Caco-2 (cell line): ENCODE measurements around the gene PCDHA6. TPM values are rescaled to one million over a fixed set of nuclear protein-coding genes. Genes with fewer than 3 reads are reported as not detected.
"Not testable (repeated sequence)": the region's sequence is repeated elsewhere in the genome, so short reads cannot be mapped to it uniquely, and the experiment has no call there.

ENCODE experiments used
- BruUV-seq: library from RNA; stranded (reverse); fragments of 400-500 nt; replicated peaks from 2 replicates; lab custom pipeline; 2021; lab: Mats Ljungman, UMichigan
- CTCF ChIA-PET: fragments of 300-600 bp; sonication (Branson Sonifier 250); formaldehyde crosslinking; loops from one replicate; lab custom pipeline; 2022; ENCODE audit warnings: antibody characterized with exemption; lab: Charles Lee
- POLR2A ChIA-PET: fragments of 300-600 bp; sonication (Branson Sonifier 250); formaldehyde crosslinking; loops from one replicate; lab custom pipeline; 2022; ENCODE audit warnings: antibody characterized with exemption; lab: Charles Lee
- DNase-seq, 2 experiments: peaks; one replicate each; pipeline versions ENCODE4 v3.0.0 to v3.0.0-alpha.2; 2020 to 2022
- H3K27me3 ChIP-seq: replicated peaks from 2 replicates; pipeline ENCODE4 v1.6.0; 2011; ENCODE audit warnings: low read length; ENCODE audit not compliant: control insufficient read depth, insufficient read depth
- H3K36me3 ChIP-seq: 2 replicates; pipeline ENCODE4 v1.5.1; 2011; ENCODE audit warnings: low read length; ENCODE audit not compliant: control insufficient read depth, insufficient read depth
- H3K4me1 ChIP-seq: fragments of 250-450 bp; sonication (Bioruptor Pico); 2 replicates; pipeline ENCODE4 v1.5.1; 2020; ENCODE audit warnings: mild to moderate bottlenecking
- H3K4me3 ChIP-seq: 2 replicates; pipeline ENCODE4 v1.5.1; 2011; ENCODE audit warnings: low read depth, mild to moderate bottlenecking, control low read depth, low read length
- H3K9me3 ChIP-seq: fragments of 250-450 bp; sonication (Bioruptor Pico); 2 replicates; pipeline ENCODE4 v1.5.1; 2020; ENCODE audit warnings: mild to moderate bottlenecking, moderate library complexity
- H3K27ac Mint-ChIP-seq: one replicate; pipeline ENCODE4 v1.8.0; 2022; ENCODE audit warnings: mixed read lengths; ENCODE audit not compliant: unreplicated experiment
- H3K27me3 Mint-ChIP-seq: one replicate; pipeline ENCODE4 v1.8.0; 2022; ENCODE audit warnings: mixed read lengths; ENCODE audit not compliant: insufficient read depth, unreplicated experiment
- H3K36me3 Mint-ChIP-seq: one replicate; pipeline ENCODE4 v1.8.0; 2022; ENCODE audit warnings: mild to moderate bottlenecking, mixed read lengths; ENCODE audit not compliant: insufficient read depth, unreplicated experiment
- H3K4me1 Mint-ChIP-seq: one replicate; pipeline ENCODE4 v1.8.0; 2022; ENCODE audit warnings: low read depth, mixed read lengths; ENCODE audit not compliant: unreplicated experiment
- H3K4me3 Mint-ChIP-seq: one replicate; pipeline ENCODE4 v1.8.0; 2022; ENCODE audit warnings: mild to moderate bottlenecking, moderate library complexity, mixed read lengths; ENCODE audit not compliant: unreplicated experiment
- H3K9me3 Mint-ChIP-seq: one replicate; pipeline ENCODE4 v1.8.0; 2022; ENCODE audit warnings: mixed read lengths; ENCODE audit not compliant: unreplicated experiment
- intact Hi-C: fragments of 100-400 bp; cut with micrococcal nuclease; formaldehyde crosslinking; loops from one replicate; pipeline ENCODE4 v1.10.0; 2022; ENCODE audit not compliant: unreplicated experiment
- total RNA-seq: library from RNA; stranded (reverse); gene quantifications from 2 replicates; pipeline ENCODE4 v1.2.3, GENCODE V29; 2022
- TF ChIP-seq, protein P1 (sequence below), 2 experiments: fragments of 200-600 bp in 1 of 2; IDR thresholded peaks; 1 replicate in 1 of 2; 2 replicates in 1 of 2; pipeline versions ENCODE4 v1.5.1 to v1.8.0; 2011 to 2022; ENCODE audit warnings: antibody characterized with exemption in 1 of 2, control low read depth in 1 of 2, inconsistent platforms in 1 of 2, low read depth in 1 of 2, low read length in 1 of 2, mild to moderate bottlenecking in 1 of 2, moderate library complexity in 1 of 2; ENCODE audit not compliant: insufficient read depth in 1 of 2, severe bottlenecking in 1 of 2, unreplicated experiment in 1 of 2

The PCDHA6 gene
- total RNA-seq, 1 experiment from 2014 or later = not detected

DNA sequence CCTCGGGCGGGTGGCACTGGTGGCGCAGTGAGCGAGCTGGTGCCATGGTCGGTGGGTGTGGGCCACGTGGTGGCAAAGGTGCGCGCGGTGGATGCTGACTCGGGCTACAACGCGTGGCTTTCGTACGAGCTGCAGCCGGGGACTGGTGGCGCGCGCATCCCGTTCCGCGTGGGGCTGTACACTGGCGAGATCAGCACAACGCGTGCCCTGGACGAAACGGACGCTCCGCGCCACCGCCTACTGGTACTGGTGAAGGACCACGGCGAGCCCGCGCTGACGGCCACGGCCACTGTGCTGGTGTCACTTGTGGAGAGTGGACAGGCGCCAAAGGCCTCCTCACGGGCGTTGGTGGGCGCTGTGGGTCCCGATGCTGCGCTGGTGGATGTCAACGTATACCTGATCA is 18.9 kb upstream of the PCDHA6 start:
- ChIA-PET POLR2A (no interaction called here), CTCF (no interaction called here)
- BruUV-seq = no TSS peak
- Histone ChIP-seq H3K4me1 (no peaks in the 10 kb centered on the region), H3K4me3 (no peak overlapping the region), H3K36me3 (no peaks in the 10 kb centered on the region), H3K27me3 (no peaks in the 10 kb centered on the region), H3K9me3 (no peaks in the 10 kb centered on the region)
- Mint-ChIP-seq H3K36me3 (no peaks in the 10 kb centered on the region), H3K27ac (no peak overlapping the region), H3K4me3 (no peak overlapping the region), H3K27me3 (no peaks in the 10 kb centered on the region), H3K4me1 (no peaks in the 10 kb centered on the region), H3K9me3 (peaks cover 21% of the 10 kb centered on the region)
- intact Hi-C loops = no loop called here
- no peak for DNase-seq
- TF ChIP-seq, protein P1, sequence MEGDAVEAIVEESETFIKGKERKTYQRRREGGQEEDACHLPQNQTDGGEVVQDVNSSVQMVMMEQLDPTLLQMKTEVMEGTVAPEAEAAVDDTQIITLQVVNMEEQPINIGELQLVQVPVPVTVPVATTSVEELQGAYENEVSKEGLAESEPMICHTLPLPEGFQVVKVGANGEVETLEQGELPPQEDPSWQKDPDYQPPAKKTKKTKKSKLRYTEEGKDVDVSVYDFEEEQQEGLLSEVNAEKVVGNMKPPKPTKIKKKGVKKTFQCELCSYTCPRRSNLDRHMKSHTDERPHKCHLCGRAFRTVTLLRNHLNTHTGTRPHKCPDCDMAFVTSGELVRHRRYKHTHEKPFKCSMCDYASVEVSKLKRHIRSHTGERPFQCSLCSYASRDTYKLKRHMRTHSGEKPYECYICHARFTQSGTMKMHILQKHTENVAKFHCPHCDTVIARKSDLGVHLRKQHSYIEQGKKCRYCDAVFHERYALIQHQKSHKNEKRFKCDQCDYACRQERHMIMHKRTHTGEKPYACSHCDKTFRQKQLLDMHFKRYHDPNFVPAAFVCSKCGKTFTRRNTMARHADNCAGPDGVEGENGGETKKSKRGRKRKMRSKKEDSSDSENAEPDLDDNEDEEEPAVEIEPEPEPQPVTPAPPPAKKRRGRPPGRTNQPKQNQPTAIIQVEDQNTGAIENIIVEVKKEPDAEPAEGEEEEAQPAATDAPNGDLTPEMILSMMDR (IDR thresholded peaks at IDR 0.05; ENCODE audit: insufficient read depth in 1 of 2, low read depth in 1 of 2, low read length in 1 of 2, severe bottlenecking in 1 of 2, unreplicated experiment in 1 of 2) = no peak

GRCh38 chr5:140821375-140822280 is 6.1 kb upstream of the PCDHA6 start, which contains the start of gene PCDHA5:
TSS of gene PCDHA5 (plus strand) at chr5:140821613.
- no peak within 1 kb of the TSS for H3K4me3 ChIP-seq
- no peaks in the 10 kb centered on the region for H3K36me3 Mint-ChIP-seq
- TF ChIP-seq, protein P1 (IDR thresholded peaks at IDR 0.05; ENCODE audit: insufficient read depth in 1 of 2, low read depth in 1 of 2, low read length in 1 of 2, severe bottlenecking in 1 of 2, unreplicated experiment in 1 of 2) = no peak
- ChIA-PET POLR2A (no interaction called here), CTCF (no interaction called here)
- no peaks in the 10 kb centered on the region for H3K27me3 Mint-ChIP-seq
- H3K4me3 Mint-ChIP-seq = no peak within 1 kb of the TSS
- no peaks in the 10 kb centered on the region for H3K27me3 ChIP-seq
- no peak within 1 kb of the TSS for H3K27ac Mint-ChIP-seq
- no TSS peak for BruUV-seq
- H3K36me3 ChIP-seq = no peaks in the 10 kb centered on the region
- no peaks in the 10 kb centered on the region for H3K9me3 ChIP-seq
- intact Hi-C loops = no loop called here
- no peaks in the 10 kb centered on the region for H3K4me1 Mint-ChIP-seq
- peaks cover 6% of the 10 kb centered on the region for H3K9me3 Mint-ChIP-seq
- H3K4me1 ChIP-seq = no peaks in the 10 kb centered on the region
- DNase-seq = no peak

GRCh38 chr5:140822281-140822629 is 5.5 kb upstream of the PCDHA6 start:
- CTCF ChIA-PET = no interaction called here
- no peaks in the 10 kb centered on the region for H3K27me3 ChIP-seq

GRCh38 chr5:140822969-140823368 is 4.8 kb upstream of the PCDHA6 start:
- H3K9me3 ChIP-seq, H3K4me3 ChIP-seq, H3K4me1 ChIP-seq, H3K27ac Mint-ChIP-seq, H3K4me3 Mint-ChIP-seq, POLR2A ChIA-PET, H3K36me3 ChIP-seq, H3K36me3 Mint-ChIP-seq, DNase-seq, H3K27me3 Mint-ChIP-seq, H3K4me1 Mint-ChIP-seq, CTCF ChIA-PET, BruUV-seq, intact Hi-C loops, H3K9me3 Mint-ChIP-seq, H3K27me3 ChIP-seq: not testable (repeated sequence)

More at GRCh38 chr5:140822281-140822629, 5.5 kb upstream of the PCDHA6 start:
- no peaks in the 10 kb centered on the region for H3K36me3 Mint-ChIP-seq
- no TSS peak for BruUV-seq
- TF ChIP-seq, protein P1 (IDR thresholded peaks at IDR 0.05; ENCODE audit: insufficient read depth in 1 of 2, low read depth in 1 of 2, low read length in 1 of 2, severe bottlenecking in 1 of 2, unreplicated experiment in 1 of 2) = no peak
- DNase-seq = no peak
- H3K27ac Mint-ChIP-seq = no peak overlapping the region
- no peaks in the 10 kb centered on the region for H3K27me3 Mint-ChIP-seq
- Histone ChIP-seq H3K4me1 (no peaks in the 10 kb centered on the region), H3K4me3 (no peak overlapping the region), H3K9me3 (no peaks in the 10 kb centered on the region), H3K36me3 (no peaks in the 10 kb centered on the region)
- POLR2A ChIA-PET = no interaction called here
- peaks cover 8% of the 10 kb centered on the region for H3K9me3 Mint-ChIP-seq
- no peaks in the 10 kb centered on the region for H3K4me1 Mint-ChIP-seq
- intact Hi-C loops = no loop called here
- no peak overlapping the region for H3K4me3 Mint-ChIP-seq
